ENCODE results near the gene NTRK3.

The NTRK3 gene

DNA sequence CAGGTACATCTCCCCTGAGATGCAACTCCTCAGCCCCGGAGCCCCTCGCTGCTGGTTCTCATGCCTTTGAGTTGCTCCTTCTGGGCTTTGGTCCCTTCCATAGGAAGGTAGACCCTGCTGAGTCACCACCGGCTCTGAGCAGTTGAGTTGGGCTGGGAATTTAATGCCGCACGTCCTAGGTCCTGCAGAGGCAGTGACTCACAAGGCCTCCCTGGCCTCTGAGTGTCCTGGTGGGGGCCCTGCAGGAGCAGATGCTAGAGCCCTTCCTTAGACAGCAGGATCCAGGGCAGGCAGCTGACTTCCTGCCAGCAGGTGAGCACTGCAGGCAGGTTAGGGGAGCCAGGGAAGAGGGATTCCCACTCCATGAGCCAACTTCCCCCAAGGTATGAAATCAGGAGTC is 5.5 kb upstream of the NTRK3 start:
- H3K4me3 ChIP-seq (ENCODE audit: low read depth, low read length), result no peak overlapping the region
- no peak for TF ChIP-seq CTCF (IDR thresholded peaks at IDR 0.05; ENCODE audit: control insufficient read depth, extremely low read depth, insufficient read depth)
- DNase-seq (ENCODE audit: low read depth), result no peak

- no peak for DNase-seq (ENCODE audit: low read depth)
- no peak overlapping the region for H3K4me3 ChIP-seq (ENCODE audit: low read depth, low read length)
- no peak for TF ChIP-seq CTCF (IDR thresholded peaks at IDR 0.05; ENCODE audit: control insufficient read depth, extremely low read depth, insufficient read depth)
Observed at GRCh38 chr15:88258093-88258641, 1.6 kb upstream of the NTRK3 start.

GRCh38 chr15:88257311-88258092 is 963 bp upstream of the NTRK3 start:
- no peak overlapping the region for H3K4me3 ChIP-seq (ENCODE audit: low read depth, low read length)
- no peak for TF ChIP-seq CTCF (IDR thresholded peaks at IDR 0.05; ENCODE audit: control insufficient read depth, extremely low read depth, insufficient read depth)

GRCh38 chr15:88255484-88256278 is 858 bp downstream of the NTRK3 start:
- H3K4me3 ChIP-seq (ENCODE audit: low read depth, low read length), result no peak overlapping the region

More at GRCh38 chr15:88257311-88258092, 963 bp upstream of the NTRK3 start:
- no peak for DNase-seq (ENCODE audit: low read depth)

GRCh38 chr15:88255087-88255483 is 1.5 kb downstream of the NTRK3 start:
- TF ChIP-seq CTCF (IDR thresholded peaks at IDR 0.05; ENCODE audit: control insufficient read depth, extremely low read depth, insufficient read depth), result no peak
- no peak for DNase-seq (ENCODE audit: low read depth)
- no peak overlapping the region for H3K4me3 ChIP-seq (ENCODE audit: low read depth, low read length)

More at GRCh38 chr15:88255484-88256278, 858 bp downstream of the NTRK3 start:
- no peak for DNase-seq (ENCODE audit: low read depth)
- TF ChIP-seq CTCF (IDR thresholded peaks at IDR 0.05; ENCODE audit: control insufficient read depth, extremely low read depth, insufficient read depth), result no peak

DNA sequence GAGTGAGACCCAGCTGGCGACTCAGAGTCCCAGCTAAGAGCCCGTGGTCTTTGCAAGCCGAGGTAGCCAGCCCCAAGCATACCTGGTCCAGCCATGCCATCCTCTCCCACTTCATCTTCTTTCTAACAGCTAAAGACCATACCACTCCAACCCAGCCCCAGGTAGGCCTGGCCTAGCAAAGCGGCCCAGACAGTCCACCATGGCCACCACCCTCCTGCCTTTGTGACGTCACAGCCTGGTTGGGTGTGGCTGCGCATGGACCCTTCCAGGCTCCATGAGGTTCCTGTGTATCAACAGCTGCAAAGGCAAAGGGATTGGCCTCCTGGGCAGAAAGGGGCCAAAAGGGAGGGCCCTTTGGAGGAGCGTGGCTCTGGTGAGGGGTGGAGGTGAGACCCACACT is 4.1 kb downstream of the NTRK3 start:
- DNase-seq (ENCODE audit: low read depth), result no peak
- no peak for TF ChIP-seq CTCF (IDR thresholded peaks at IDR 0.05; ENCODE audit: control insufficient read depth, extremely low read depth, insufficient read depth)
- no peak overlapping the region for H3K4me3 ChIP-seq (ENCODE audit: low read depth, low read length)
